ENCODE data around the gene ANGEL1.

Gene ANGEL1

GRCh38 chr14:76810953-76811400 is 1.7 kb downstream of the ANGEL1 start:
- CTCF ChIA-PET, result interaction anchor here (0.6 to 8.3 kb wide), 13 partner anchors 9 to 1102 kb away, joined by 3 to 96 read pairs (median 3); partner anchors contain the start of gene LRRC74A
- DNase-seq (ENCODE audit: low read depth, low spot score), result no peak
- POLR2A ChIA-PET, result interaction anchor here (1.0 kb wide), 1 partner anchor 101 kb away, joined by 4 read pairs; no protein-coding TSS in a partner anchor
- peak; percentile 56 for TF ChIP-seq CTCF (IDR thresholded peaks at IDR 0.05; ENCODE audit: insufficient read depth, low read length, missing control alignments)
- peak overlapping the region; percentile 75 for H3K4me3 ChIP-seq (ENCODE audit: low read depth, low read length)

- DNase-seq (ENCODE audit: low read depth, low spot score), result no peak
- ChIA-PET POLR2A (no interaction called here), CTCF (interaction anchor here (0.7 to 8.3 kb wide), 10 partner anchors 8 to 1101 kb away, joined by 3 to 96 read pairs (median 4); no protein-coding TSS in a partner anchor)
- no peak for TF ChIP-seq CTCF (IDR thresholded peaks at IDR 0.05; ENCODE audit: insufficient read depth, low read length, missing control alignments)
- H3K4me3 ChIP-seq (ENCODE audit: low read depth, low read length), result no peak overlapping the region
These were observed 2.2 kb downstream of the ANGEL1 start for GRCh38 chr14:76810525-76810924.

- POLR2A ChIA-PET, result no interaction called here
- H3K4me3 ChIP-seq (ENCODE audit: low read depth, low read length), result no peak overlapping the region
- DNase-seq (ENCODE audit: low read depth, low spot score), result no peak
- CTCF ChIA-PET, result interaction anchor here (8.3 kb wide), 1 partner anchor 100 kb away, joined by 96 read pairs; no protein-coding TSS in a partner anchor
- no peak for TF ChIP-seq CTCF (IDR thresholded peaks at IDR 0.05; ENCODE audit: insufficient read depth, low read length, missing control alignments)
These were observed 3.7 kb downstream of the ANGEL1 start for GRCh38 chr14:76808990-76809389.

- DNase-seq (ENCODE audit: low read depth, low spot score), result no peak
- CTCF ChIA-PET, result interaction anchor here (0.7 to 8.3 kb wide), 3 partner anchors 11 to 813 kb away, joined by 3 to 96 read pairs (median 3); no protein-coding TSS in a partner anchor
- POLR2A ChIA-PET, result no interaction called here
These were observed 4.7 kb downstream of the ANGEL1 start for GRCh38 chr14:76808011-76808410.

GRCh38 chr14:76806446-76806845 is 6.2 kb downstream of the ANGEL1 start:
- ChIA-PET POLR2A (no interaction called here), CTCF (interaction anchor here (0.8 to 8.3 kb wide), 3 partner anchors 21 to 97 kb away, joined by 3 to 96 read pairs (median 10); no protein-coding TSS in a partner anchor)
- TF ChIP-seq CTCF (IDR thresholded peaks at IDR 0.05; ENCODE audit: insufficient read depth, low read length, missing control alignments), result no peak
- no peak for DNase-seq (ENCODE audit: low read depth, low spot score)
- no peak overlapping the region for H3K4me3 ChIP-seq (ENCODE audit: low read depth, low read length)

More at GRCh38 chr14:76808011-76808410, 4.7 kb downstream of the ANGEL1 start:
- no peak for TF ChIP-seq CTCF (IDR thresholded peaks at IDR 0.05; ENCODE audit: insufficient read depth, low read length, missing control alignments)
- H3K4me3 ChIP-seq (ENCODE audit: low read depth, low read length), result no peak overlapping the region

GRCh38 chr14:76793956-76794355 is 18.7 kb downstream of the ANGEL1 start:
- POLR2A ChIA-PET, result no interaction called here
- H3K4me3 ChIP-seq (ENCODE audit: low read depth, low read length), result no peak overlapping the region
- TF ChIP-seq CTCF (IDR thresholded peaks at IDR 0.05; ENCODE audit: insufficient read depth, low read length, missing control alignments), result no peak
- CTCF ChIA-PET, result interaction anchor here (0.7 kb wide), 1 partner anchor 9 kb away, joined by 3 read pairs; no protein-coding TSS in a partner anchor
- no peak for DNase-seq (ENCODE audit: low read depth, low spot score)
